IPS-20b (cell line): ENCODE data around the gene SEMA5B.

Source experiments
- H3K27ac ChIP-seq: one replicate; pipeline ENCODE4 v1.5.1; 2013; ENCODE audit warnings: low read length
- H3K27me3 ChIP-seq: 2 replicates; pipeline ENCODE4 v1.6.1; 2013; ENCODE audit warnings: mild to moderate bottlenecking, low read length, inconsistent platforms; ENCODE audit not compliant: insufficient read depth
- H3K36me3 ChIP-seq: 2 replicates; pipeline ENCODE4 v1.6.1; 2013; ENCODE audit warnings: low read depth, mild to moderate bottlenecking, inconsistent platforms, low read length, moderate library complexity; ENCODE audit not compliant: insufficient read depth
- H3K4me1 ChIP-seq: 2 replicates; pipeline ENCODE4 v1.6.1; 2013; ENCODE audit warnings: mild to moderate bottlenecking, control low read depth, inconsistent platforms, low read length, moderate library complexity; ENCODE audit not compliant: insufficient read depth
- H3K4me3 ChIP-seq: 2 replicates; pipeline ENCODE4 v1.5.1; 2013; ENCODE audit warnings: mild to moderate bottlenecking, low read length, inconsistent platforms
- H3K9ac ChIP-seq: 2 replicates; pipeline ENCODE4 v1.6.1; 2013; ENCODE audit warnings: low read depth, mild to moderate bottlenecking, inconsistent platforms, low read length, moderate library complexity
- H3K9me3 ChIP-seq: 2 replicates; pipeline ENCODE4 v1.6.1; 2013; ENCODE audit warnings: mild to moderate bottlenecking, low read depth, low read length, inconsistent platforms; ENCODE audit not compliant: insufficient read depth

The SEMA5B gene

DNA sequence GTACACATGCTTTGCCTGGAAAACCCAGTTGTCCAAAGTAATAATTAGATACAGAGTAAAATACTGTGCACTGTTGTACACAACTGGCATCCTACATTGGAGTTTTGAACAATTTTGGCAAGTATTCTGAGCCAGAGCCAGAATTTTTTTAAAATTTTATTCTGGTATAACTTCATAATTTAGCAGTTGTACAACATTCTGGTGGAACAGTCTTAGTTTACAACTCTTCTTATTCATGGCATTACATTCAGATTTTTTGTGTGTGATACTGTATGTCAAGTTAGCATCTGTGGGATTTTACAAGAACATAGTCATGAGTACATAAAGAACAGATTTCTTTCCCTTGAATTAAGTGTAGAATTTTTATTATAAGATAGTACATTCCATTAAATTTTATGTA lies 165.2 kb downstream of the SEMA5B start:
- H3K4me1 ChIP-seq, result no peaks in the 10 kb centered on the region
- no peaks in the 10 kb centered on the region for H3K9me3 ChIP-seq
- no peaks in the 10 kb centered on the region for H3K27me3 ChIP-seq
- H3K27ac ChIP-seq, result no peak overlapping the region
- H3K9ac ChIP-seq, result no peak overlapping the region
- 0 out of 2 replicates have a peak, but pooled peaks cover 7% of the 10 kb centered on the region for H3K36me3 ChIP-seq
- H3K4me3 ChIP-seq, result no peak overlapping the region
